ENCODE results near the gene BCL2L14.

Gene BCL2L14

DNA sequence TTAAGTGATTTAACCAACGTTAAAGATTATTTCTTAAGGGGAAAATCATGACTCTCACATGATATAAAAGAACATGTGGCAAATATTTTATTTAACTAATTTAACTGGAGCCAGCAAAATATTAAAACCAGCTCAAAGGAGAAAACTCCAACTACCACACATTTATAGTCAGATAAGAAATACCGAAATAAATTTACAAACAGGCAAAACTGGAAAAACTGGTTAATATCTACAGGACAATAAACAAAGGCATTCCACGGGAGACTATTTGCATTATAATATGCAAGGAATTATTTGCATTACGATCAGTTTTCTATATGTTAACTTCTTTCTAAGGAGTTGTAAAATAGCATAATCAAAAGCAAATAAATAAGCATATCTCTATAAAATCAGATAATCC is 13.8 kb upstream of the BCL2L14 start:
- no peak for DNase-seq

DNA sequence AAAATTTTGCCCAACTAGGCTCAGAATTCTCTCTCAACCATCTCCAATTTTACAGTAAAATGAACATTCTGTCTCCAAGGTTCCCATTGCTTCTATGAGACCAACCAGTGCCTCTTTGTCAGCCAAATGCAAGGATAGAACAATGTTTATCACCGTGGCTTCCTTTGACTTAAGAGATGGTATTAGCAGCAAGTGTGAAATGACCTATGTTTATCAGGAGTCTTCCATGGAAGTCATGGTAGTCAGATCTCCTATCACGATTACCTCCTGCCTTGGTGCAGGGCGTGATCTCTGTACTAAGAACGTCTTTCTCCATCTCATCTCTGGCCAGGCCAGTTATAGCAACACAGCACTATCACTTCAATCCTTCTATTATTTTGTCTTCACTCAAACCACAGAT is 6.1 kb upstream of the BCL2L14 start:
- DNase-seq = no peak

DNA sequence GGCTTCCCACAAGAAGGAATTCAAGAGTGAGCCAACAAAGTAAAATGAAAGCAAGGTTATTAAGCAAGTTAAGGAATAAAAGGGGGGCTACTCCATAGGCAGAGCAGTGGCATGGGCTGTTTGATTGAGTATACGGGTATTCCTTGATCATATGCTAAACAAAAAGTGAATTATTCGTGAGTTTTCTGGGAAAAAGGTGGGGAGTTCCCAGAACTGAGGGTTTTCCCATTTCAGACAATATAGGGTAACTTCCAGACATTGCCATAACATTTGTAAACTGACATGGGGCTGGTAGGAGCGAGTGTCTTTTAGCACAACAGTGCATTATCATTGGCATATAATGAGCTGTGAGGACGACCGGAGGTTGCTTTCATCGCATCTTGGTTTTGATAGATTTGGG is 2.0 kb upstream of the BCL2L14 start:
- DNase-seq = no peak

DNA sequence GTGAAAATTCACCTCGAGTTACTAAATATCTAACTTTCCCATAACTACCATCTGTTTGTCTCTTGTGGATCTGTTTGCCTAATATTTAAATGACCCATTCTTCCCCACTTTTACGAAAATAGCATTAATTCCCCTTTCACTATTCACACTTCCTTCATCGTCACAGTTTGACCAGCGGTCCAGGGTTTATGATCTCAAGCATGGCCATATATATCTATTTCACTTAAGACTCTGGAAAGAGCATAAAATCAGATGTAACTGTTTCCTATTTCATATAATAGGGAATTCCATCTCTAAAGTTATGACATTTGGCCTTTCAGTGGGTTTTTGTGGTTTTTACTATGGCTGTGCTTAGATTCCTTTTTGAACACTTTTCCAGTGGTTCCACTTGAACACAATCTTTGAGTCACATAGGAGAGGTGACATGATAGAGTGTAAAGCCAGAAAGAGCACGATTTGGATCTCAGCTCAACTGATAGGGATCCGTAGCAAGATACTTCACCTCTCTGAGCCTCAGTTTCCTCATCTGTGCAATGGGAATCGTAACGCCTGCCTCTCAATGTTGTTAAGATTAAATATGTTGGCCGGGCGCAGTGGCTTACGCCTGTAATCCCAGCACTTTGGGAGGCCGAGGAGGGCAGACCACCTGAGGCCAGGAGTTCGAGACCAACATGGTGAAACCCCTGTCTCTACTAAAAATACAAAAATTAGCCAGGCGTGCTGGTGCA is 754 bp upstream of the BCL2L14 start:
- no peak for DNase-seq

DNA sequence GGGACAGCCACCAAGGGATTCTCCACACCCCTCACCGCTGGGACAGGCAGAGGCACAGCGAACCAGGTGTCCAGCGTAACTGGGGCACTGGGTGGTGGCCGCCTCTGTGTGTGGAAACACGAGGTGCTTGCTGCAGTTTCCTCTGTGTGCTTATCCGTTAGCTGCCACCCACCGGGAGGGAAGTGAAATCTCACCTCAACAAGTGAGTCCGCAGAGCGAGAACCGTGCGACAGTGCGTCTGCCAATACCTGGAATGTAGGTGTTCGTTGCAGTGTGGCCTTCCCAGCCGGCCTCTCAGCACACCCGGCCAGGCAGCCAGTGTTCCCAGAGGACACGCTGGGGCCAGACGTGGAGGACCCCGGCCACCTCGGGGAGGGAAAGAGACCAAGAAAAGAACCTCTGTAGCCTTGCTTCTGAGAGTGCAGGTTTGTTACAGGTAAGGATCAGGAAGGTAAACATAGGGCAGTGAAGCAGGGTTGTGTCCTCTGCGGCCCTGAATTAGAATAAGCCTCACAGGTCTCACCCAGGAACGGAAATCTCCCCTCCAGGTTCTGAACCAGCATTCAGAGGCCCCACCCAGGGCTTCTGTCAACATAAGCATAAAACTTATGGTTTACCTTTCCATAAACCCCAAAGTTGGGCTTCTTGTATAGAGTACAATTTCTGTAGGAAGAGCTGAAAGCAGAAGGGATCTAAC is 1.5 kb downstream of the BCL2L14 start:
- DNase-seq = no peak

DNA sequence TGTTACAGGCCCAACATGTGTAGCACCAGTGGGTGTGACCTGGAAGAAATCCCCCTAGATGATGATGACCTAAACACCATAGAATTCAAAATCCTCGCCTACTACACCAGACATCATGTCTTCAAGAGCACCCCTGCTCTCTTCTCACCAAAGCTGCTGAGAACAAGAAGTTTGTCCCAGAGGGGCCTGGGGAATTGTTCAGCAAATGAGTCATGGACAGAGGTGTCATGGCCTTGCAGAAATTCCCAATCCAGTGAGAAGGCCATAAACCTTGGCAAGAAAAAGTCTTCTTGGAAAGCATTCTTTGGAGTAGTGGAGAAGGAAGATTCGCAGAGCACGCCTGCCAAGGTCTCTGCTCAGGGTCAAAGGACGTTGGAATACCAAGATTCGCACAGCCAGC is 8.6 kb downstream of the BCL2L14 start:
- no peak for DNase-seq

DNA sequence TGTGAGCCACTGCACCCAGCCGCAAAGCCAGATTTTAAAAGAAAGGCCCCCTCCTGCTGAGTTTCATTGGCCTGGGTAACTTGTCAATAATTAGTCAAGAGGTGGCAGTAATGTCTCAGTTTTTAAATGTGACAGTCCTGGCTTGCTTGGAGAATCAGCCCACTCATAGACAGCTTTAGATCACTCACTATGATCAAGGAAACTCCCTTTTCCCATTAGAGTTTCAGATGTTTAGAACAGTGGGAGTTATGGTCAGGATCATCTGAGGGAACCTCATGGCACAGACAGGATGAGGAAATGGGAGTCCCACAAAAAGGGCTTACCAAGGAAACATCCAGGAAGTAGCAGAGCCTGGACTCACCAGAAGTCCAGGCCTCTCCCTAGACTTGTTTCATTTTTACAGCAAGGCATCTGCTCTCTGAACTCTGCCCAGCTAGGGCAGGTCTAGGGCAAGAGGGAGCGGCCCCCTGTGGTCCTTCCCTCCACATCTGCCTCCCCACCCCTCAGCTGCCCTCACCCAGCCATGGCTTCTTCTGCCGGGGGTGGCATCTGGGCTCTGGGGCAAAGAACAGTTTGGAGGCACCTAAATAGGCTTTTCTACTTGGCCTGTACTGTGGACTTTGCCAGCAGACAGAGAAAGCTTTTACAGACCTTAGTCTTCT is 11.2 kb downstream of the BCL2L14 start:
- peak; percentile 15 to 70 (median 34) for DNase-seq

DNA sequence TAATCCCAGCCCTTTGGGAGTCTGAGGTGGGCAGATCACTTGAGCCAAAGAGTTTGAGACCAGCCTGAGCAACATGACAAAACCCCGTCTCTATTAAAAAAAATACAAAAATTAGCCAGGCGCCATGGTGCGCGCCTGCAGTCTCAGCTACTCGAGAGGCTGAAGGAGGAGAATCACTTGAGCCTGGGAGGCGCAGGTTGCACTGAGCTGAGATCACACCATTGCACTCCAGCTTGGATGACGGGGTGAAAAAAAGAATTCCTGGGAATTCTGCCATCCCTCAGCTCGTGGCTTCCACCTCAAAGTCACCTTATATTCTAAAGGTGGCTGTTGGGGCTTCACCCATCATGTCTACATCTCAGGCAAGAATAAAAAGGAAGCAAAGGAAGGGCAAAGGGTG is 12.9 kb downstream of the BCL2L14 start:
- DNase-seq = no peak

DNA sequence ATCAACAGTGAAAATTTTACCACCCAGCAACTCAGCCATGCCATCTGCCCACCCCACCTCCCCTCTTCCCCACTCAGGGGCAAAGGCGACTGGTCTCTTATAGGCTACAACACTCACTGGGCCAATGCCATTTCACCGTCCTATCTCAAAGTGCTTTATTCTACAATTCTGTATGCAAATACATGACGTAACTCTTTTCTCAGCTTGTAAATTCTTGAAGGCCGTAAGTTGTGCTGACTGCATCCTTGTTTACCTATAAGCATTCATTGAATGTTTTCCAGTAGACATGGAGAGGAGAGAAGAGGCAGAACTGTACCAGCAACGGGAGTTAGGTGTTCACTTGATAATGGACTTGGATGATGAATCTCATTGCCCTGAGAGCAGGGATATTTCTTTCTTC is 15.6 kb downstream of the BCL2L14 start:
- no peak for DNase-seq

DNA sequence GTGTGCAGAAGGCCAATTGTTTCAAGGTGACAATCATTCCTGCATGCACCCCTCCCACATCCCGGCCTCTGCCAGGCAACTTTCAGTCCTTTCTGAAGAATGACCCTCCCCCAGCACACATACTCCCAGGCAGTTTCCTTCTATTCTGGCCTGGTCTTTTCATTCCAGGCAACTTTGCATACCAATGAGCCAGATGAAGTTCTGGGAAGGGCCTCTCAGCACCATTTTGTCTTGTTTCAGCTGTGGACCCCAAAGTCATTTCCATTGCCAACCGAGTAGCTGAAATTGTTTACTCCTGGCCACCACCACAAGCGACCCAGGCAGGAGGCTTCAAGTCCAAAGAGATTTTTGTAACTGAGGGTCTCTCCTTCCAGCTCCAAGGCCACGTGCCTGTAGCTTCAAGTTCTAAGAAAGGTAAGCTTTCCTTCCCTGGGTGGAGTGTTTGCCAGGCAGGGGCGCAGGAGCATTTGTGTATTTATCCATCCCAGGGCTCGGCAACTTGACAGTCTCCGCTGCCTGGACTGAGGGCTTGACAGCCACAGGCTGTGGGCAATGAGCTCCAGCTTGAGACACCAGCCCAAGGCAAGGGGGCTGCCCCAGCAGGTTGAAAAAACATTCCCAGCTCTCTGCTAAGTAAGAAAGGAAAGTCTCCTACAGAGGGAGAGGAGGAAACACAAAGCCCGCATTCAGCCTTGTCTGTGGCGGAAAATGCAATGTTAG is 16.4 kb downstream of the BCL2L14 start:
- no peak for DNase-seq

DNA sequence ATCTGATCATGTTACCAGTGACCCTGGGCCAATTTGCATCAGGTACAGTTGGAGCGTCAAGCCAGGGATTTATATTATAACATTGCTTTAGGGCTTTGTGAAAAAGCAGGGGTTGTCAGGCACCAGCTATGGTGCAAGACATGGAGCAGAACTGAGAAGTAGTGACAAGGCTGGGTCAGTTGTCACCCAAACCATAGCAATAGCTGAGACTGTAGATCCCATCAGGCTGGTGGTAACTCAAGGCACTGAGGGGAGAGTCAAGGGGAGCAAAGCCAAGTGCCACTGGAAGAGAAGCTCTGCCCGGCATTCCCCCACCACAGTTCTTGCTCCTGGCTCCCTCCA is 16.9 kb downstream of the BCL2L14 start:
- DNase-seq = no peak

DNA sequence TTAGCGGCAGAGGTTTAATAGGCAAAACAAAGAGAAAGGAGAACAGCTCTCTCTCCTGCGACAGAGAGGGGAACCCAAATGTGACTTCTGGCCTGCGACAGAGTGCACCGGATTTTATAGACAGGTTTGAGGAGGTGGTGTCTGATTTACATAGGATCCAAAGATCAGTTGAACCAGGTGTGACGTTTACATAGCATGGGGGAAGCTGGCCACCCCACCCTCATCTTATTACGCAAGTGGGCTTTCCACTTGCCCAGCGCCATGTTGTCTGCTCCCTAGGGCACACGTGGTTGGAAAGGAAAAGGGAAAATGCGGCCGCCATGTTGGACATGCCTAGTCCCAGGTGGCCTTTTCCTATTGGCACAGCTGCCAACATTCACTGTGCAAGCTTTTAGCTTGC is 17.4 kb downstream of the BCL2L14 start:
- no peak for DNase-seq

DNA sequence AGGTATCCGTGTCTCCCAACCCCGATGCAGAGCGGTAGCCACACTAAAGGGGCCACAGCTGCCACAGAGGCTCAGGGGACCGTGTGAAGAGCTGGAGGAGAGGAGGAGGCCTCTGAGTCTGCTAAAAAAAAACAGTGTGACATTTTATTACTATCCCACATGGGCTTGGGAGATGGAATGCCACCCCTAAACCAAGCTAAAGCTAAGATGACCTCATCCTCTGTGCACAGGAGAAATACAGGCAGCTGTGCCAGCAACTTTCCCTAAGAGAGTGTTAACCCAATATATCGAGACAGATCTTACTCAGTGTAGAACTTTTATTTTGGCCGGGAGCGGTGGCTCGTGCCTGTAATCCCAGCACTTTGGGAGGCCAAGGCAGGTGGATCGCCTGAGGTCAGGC is 18.0 kb downstream of the BCL2L14 start:
- DNase-seq = no peak

DNA sequence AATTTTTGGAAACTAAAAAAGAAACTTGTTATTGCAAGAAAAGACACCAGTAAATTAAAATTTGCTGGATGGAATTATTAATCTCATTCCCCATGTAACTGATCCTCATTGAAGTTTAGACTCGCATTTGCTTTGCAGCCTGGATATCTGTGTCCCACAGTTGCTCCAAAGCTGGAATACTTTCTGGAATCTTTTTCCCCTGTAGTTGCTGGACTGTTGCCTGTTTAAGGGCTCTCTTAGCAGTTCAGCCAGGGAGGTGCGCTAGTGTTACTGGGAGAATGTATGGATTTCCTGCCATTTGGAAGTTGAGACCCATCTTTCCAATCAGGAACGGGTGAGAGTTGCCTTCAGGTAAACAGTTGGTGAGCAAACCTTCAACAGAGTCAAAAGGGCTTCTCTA is 20.3 kb downstream of the BCL2L14 start:
- DNase-seq = no peak

DNA sequence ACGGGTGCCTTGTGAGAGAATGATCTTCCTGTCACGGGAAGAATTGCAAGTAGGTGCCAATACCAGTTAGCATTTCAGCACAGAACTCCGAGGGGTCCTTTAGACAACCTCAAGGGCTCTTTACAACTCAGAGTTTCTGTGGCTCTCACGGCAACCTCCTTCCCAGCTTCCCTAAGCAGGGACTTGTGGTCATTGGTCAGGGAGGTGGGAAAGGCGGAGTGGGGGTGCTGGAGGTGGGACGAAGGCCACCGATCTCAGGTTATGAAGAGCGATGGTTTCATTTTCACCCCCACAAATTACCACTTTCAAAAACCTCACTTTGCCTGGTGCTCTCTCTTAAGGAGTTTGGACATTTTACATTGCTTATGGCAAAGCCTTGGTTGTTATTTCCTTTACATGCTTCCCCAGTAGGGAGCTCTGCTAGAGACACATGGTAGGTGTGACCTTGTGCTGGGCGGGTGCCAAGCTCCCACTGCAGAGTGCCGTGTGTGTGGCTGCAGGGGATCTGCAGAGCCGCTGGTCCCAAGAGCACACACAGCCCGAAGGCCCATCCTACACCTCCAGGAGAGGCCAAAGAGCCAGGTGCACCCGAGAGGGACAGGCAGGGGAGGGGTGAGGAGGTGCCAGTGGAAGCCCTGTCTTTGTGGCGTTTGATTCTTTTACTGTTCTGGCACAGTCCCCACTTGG is 21.4 kb downstream of the BCL2L14 start:
- peak; percentile 26 to 67 (median 28) for DNase-seq

DNA sequence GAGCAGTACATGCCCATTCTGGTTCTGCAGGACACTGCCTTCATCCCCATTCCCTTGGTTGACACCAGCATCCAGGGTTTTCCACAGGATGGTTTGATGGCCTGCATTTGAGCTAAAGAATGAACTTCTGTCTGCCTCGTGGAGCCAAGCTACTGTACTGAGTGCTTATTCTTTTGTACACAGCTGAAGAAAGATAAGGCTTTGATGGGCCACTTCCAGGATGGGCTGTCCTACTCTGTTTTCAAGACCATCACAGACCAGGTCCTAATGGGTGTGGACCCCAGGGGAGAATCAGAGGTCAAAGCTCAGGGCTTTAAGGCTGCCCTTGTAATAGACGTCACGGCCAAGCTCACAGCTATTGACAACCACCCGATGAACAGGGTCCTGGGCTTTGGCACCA is 23.7 kb downstream of the BCL2L14 start:
- no peak for DNase-seq

DNA sequence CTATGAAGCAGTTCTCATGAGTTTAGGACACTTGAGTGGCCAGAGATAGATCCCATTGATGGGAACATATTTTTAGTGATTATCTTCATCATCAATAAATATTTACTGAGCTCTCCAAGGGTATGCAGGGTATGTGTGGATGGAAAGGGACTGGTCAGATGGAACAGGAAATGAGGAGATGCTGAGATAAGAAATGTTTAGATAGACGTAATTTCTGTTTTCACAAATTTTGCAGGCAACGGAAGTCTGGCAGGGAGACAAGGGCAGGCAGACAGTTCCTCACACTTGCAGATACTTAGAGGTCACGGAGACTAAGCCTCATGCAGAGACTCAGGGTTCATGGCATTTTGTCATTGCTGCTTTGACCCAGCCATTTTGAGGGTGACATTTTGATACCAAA is 24.3 kb downstream of the BCL2L14 start:
- no peak for DNase-seq

DNA sequence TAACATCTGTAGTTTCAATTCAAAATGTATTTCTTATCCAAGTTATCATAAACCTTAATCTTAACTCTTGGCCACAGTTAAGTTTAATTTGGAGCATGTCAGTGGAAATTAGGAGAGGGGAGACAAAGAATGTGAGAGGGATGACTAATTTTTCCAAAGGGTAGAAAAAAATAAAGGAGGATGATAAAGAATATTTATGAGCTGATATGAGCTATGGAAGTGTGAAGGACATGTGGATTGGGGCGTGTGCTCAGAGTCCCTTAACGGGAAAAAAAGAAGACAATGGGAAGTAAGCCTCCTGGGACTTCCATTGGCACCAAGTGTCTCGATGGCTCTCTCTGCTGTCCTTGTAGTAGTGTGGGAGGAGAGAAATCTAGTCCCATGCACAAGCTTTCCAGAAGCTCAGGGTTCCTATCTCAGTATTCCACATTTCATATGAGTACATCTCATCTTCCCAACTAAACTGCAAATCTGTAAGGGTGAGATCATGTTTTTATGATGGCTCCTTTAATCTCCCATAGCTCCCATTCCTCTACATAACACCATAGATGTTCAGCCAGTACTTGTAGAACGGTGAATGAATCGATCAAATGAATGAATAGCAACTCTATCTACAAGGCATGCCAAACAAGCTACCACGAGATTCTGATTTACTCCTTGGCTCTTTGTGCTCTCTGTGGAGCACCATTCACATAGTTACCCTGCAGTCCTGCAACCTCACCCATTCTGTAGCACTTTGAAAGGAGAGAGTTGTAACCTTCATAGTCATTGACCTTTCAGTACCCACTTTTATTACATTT is 27.4 kb downstream of the BCL2L14 start:
- DNase-seq = peak in 1 of 3 experiments; percentile 2

DNA sequence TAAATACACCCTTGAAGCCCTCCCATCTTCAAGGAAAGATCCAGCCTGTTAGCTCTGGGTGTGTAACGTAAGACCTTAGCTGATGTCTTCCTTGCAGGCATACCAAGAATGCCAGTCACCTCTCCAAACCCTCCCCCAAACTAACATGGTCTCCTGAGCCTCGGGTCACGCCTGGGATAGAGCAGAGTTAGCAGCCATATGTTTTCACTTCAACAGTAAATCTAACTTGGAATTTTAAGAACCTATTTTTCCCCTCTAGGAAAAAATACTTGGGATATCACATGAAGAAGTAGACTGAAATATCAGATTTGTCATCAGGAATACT is 27.9 kb downstream of the BCL2L14 start:
- no peak for DNase-seq

DNA sequence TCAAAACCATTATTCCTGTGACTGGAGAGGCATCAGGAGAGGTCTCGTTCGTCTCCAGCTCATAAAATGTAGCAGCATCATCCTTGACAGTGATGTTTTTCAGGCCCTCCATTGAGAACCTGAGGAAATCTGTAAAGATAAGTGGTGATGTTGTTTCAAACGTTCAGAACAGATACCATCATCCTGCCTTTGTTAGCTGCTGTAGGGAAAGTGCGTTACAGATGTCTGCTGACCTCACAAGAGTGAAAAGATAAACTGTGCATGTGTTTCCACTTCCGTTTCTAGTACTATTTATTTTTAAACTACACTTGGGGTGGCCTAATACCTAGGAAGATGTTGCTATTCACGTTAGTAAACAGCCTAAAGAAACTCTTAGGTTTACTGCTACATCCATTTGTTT is 28.4 kb downstream of the BCL2L14 start:
- DNase-seq = no peak

DNA sequence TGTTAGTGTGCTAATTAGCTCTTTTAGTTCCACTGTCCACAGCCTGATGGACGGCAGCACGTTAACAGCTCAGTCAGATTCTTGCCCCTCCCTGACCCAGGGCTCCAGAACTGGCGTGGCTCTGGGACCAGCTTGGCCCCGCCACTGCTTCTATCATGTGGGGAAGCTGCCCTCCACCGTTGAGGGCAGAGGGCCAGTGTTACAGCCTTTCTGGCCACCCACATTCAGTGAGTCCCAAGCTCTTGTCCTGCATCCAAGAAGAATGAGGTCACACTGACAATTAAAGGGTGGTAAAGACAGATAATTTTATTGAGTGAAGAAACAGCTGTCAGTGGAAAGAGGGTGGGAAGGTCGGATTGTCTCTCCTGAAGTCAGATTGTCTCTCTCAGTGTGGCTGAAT is 36.9 kb downstream of the BCL2L14 start:
- DNase-seq = no peak

DNA sequence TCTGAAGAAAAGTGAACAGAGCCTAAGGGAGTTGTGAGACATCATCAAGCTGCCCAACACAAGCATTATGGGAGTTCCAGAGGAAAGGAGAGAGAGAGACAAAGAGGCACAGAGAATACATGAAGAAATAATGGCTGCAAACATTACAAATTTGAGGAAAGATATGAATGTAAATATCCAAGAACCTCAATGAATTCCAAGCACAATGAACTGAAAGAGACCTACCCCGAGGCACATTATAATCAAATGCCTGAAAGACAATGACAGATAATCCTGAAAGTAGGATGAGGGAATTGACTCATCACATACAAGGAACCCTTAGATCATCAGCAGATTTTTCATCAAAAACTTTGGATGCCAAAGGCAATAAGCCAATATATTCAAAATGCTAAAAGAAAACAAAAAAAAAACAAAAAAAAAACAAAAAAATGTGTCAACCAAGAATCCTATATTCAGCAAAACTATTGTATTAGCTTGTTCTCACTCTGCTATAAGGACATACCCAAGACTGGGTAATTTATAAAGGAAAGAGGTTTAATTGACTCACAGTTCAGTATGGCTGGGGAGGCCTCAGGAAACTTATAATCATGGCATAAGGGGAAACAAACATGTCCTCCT is 37.8 kb downstream of the BCL2L14 start:
- DNase-seq = no peak
